HepG2 (cell line): ENCODE results near the gene KIAA1958. TPM values are rescaled to one million over a fixed set of nuclear protein-coding genes. Genes with fewer than 3 reads are reported as not detected.

ENCODE experiments used
- HOXA7 ChIP-seq: sonication (generic); formaldehyde crosslinking; IDR thresholded peaks from 2 replicates; pipeline ENCODE4 v1.8.1; 2022; ENCODE audit warnings: mild to moderate bottlenecking, missing genetic modification reagents, moderate library complexity
- KAT8 ChIP-seq: IDR thresholded peaks from 2 replicates; pipeline ENCODE4 v1.6.1; 2016; ENCODE audit warnings: missing genetic modification reagents, missing compliant biosample characterization
- LCORL ChIP-seq, 2 experiments: fragments of 450-650 bp in 1 of 2; sonication (generic) in 1 of 2; formaldehyde crosslinking in 1 of 2; IDR thresholded peaks; 2 replicates each; pipeline versions ENCODE4 v1.5.0 to v1.6.1; 2017 to 2020; ENCODE audit warnings: antibody characterized with exemption in 1 of 2, missing genetic modification reagents in 1 of 2
- MED13 ChIP-seq: sonication (generic); formaldehyde crosslinking; IDR thresholded peaks from 2 replicates; pipeline ENCODE4 v1.5.0; 2020; ENCODE audit warnings: missing genetic modification reagents
- SMYD3 ChIP-seq: sonication (generic); formaldehyde crosslinking; IDR thresholded peaks from 2 replicates; pipeline ENCODE4 v1.8.1; 2023; ENCODE audit warnings: mild to moderate bottlenecking, missing genetic modification reagents
- SOX6 ChIP-seq, 2 experiments: fragments of 450-650 bp in 1 of 2; sonication (generic) in 1 of 2; formaldehyde crosslinking in 1 of 2; IDR thresholded peaks; 2 replicates each; pipeline versions ENCODE4 v1.4.0 to v1.6.1; 2017 to 2020; ENCODE audit warnings: antibody characterized with exemption in 1 of 2, mild to moderate bottlenecking in 1 of 2, missing genetic modification reagents in 1 of 2
- ZNF329 ChIP-seq: sonication (generic); formaldehyde crosslinking; IDR thresholded peaks from 2 replicates; pipeline ENCODE4 v1.9.0; 2021; ENCODE audit warnings: low read depth, mild to moderate bottlenecking, missing genetic modification reagents
- ZNF788 ChIP-seq: sonication (generic); formaldehyde crosslinking; IDR thresholded peaks from 2 replicates; pipeline ENCODE4 v1.5.0; 2020; ENCODE audit warnings: mild to moderate bottlenecking, missing genetic modification reagents, borderline replicate concordance
- ZSCAN21 ChIP-seq: sonication (generic); formaldehyde crosslinking; IDR thresholded peaks from 2 replicates; pipeline ENCODE4 v1.8.0; 2022; ENCODE audit warnings: mild to moderate bottlenecking, missing genetic modification reagents, moderate library complexity, borderline replicate concordance
- ZSCAN31 ChIP-seq: sonication (generic); formaldehyde crosslinking; IDR thresholded peaks from 2 replicates; pipeline ENCODE4 v1.5.0; 2020; ENCODE audit warnings: low read depth, mild to moderate bottlenecking, missing genetic modification reagents
- polyA plus RNA-seq, 8 experiments: library from polyadenylated mRNA; depleted of rRNA in 3 of 8; stranded (reverse) in 7 of 8; unstranded in 1 of 8; fragments of >200 nt; fragmentation: Illumina TruSeq in 4 of 8; extraction: Trizol in 4 of 8; gene quantifications; 2 replicates each; pipeline versions ENCODE4 v1.2.1 to v1.2.3, GENCODE V29; 2011 to 2016; ENCODE audit warnings: low read depth in 4 of 8, missing spikeins in 1 of 8, mixed read lengths in 1 of 8; ENCODE audit not compliant: insufficient read depth in 1 of 8
- total RNA-seq, 5 experiments: library from RNA; depleted of rRNA; stranded (reverse); fragments of >200 nt; fragmentation: Illumina TruSeq; extraction: Trizol; gene quantifications; 2 replicates each; pipeline ENCODE4 v1.2.3, GENCODE V29; 2016; ENCODE audit warnings: low read depth in 1 of 5
- TF ChIP-seq, protein P1 (sequence below): IDR thresholded peaks from 2 replicates; pipeline ENCODE4 v1.6.1; 2018; ENCODE audit warnings: missing genetic modification reagents
- TF ChIP-seq, protein P2 (sequence below): sonication (generic); formaldehyde crosslinking; IDR thresholded peaks from 2 replicates; pipeline ENCODE4 v1.5.0; 2020; ENCODE audit warnings: missing genetic modification reagents
- TF ChIP-seq, protein P3 (sequence below): sonication (generic); formaldehyde crosslinking; IDR thresholded peaks from 2 replicates; pipeline ENCODE4 v1.8.1; 2023; ENCODE audit warnings: mild to moderate bottlenecking, missing genetic modification reagents
- TF ChIP-seq, protein P4 (sequence below): sonication (generic); formaldehyde crosslinking; IDR thresholded peaks from 2 replicates; pipeline ENCODE4 v1.5.0; 2020; ENCODE audit warnings: mild to moderate bottlenecking, missing genetic modification reagents, borderline replicate concordance

The KIAA1958 gene
- total and polyA plus RNA-seq, 2 of the 13 experiments (the other 11 are each of a cell fraction or from before 2014, with no cell fraction given): 8.5 to 10.3 TPM

GRCh38 chr9:112496074-112496722 is 9.6 kb downstream of the KIAA1958 start (continued):
- TF ChIP-seq ZNF788 (CRISPR knock-in tag) (no peak), KAT8 (CRISPR knock-in tag) (0 out of 2 replicates have a peak, but pooled peaks have one; percentile 56), LCORL (IDR thresholded peaks at IDR 0.05) (no peak), LCORL (CRISPR knock-in tag; IDR thresholded peaks at IDR 0.05) (0 out of 2 replicates have a peak, but pooled peaks have one; percentile 12), SOX6 (IDR thresholded peaks at IDR 0.05) (no peak), SOX6 (CRISPR knock-in tag; IDR thresholded peaks at IDR 0.05) (peak; percentile 85), ZSCAN21 (CRISPR knock-in tag) (no peak), ZNF329 (CRISPR knock-in tag) (no peak), HOXA7 (CRISPR knock-in tag) (no peak), MED13 (CRISPR knock-in tag) (no peak), ZSCAN31 (CRISPR knock-in tag) (peak; percentile 17; the same call in 1 of the 2 replicates), SMYD3 (CRISPR knock-in tag) (no peak)
- TF ChIP-seq, protein P1, sequence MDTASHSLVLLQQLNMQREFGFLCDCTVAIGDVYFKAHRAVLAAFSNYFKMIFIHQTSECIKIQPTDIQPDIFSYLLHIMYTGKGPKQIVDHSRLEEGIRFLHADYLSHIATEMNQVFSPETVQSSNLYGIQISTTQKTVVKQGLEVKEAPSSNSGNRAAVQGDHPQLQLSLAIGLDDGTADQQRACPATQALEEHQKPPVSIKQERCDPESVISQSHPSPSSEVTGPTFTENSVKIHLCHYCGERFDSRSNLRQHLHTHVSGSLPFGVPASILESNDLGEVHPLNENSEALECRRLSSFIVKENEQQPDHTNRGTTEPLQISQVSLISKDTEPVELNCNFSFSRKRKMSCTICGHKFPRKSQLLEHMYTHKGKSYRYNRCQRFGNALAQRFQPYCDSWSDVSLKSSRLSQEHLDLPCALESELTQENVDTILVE (CRISPR knock-in tag): peak; percentile 74; the same call in 1 of the 2 replicates
- TF ChIP-seq, protein P2, sequence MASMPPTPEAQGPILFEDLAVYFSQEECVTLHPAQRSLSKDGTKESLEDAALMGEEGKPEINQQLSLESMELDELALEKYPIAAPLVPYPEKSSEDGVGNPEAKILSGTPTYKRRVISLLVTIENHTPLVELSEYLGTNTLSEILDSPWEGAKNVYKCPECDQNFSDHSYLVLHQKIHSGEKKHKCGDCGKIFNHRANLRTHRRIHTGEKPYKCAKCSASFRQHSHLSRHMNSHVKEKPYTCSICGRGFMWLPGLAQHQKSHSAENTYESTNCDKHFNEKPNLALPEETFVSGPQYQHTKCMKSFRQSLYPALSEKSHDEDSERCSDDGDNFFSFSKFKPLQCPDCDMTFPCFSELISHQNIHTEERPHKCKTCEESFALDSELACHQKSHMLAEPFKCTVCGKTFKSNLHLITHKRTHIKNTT (CRISPR knock-in tag): no peak
- TF ChIP-seq, protein P3, sequence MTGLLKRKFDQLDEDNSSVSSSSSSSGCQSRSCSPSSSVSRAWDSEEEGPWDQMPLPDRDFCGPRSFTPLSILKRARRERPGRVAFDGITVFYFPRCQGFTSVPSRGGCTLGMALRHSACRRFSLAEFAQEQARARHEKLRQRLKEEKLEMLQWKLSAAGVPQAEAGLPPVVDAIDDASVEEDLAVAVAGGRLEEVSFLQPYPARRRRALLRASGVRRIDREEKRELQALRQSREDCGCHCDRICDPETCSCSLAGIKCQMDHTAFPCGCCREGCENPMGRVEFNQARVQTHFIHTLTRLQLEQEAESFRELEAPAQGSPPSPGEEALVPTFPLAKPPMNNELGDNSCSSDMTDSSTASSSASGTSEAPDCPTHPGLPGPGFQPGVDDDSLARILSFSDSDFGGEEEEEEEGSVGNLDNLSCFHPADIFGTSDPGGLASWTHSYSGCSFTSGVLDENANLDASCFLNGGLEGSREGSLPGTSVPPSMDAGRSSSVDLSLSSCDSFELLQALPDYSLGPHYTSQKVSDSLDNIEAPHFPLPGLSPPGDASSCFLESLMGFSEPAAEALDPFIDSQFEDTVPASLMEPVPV (CRISPR knock-in tag): no peak
- TF ChIP-seq, protein P4, sequence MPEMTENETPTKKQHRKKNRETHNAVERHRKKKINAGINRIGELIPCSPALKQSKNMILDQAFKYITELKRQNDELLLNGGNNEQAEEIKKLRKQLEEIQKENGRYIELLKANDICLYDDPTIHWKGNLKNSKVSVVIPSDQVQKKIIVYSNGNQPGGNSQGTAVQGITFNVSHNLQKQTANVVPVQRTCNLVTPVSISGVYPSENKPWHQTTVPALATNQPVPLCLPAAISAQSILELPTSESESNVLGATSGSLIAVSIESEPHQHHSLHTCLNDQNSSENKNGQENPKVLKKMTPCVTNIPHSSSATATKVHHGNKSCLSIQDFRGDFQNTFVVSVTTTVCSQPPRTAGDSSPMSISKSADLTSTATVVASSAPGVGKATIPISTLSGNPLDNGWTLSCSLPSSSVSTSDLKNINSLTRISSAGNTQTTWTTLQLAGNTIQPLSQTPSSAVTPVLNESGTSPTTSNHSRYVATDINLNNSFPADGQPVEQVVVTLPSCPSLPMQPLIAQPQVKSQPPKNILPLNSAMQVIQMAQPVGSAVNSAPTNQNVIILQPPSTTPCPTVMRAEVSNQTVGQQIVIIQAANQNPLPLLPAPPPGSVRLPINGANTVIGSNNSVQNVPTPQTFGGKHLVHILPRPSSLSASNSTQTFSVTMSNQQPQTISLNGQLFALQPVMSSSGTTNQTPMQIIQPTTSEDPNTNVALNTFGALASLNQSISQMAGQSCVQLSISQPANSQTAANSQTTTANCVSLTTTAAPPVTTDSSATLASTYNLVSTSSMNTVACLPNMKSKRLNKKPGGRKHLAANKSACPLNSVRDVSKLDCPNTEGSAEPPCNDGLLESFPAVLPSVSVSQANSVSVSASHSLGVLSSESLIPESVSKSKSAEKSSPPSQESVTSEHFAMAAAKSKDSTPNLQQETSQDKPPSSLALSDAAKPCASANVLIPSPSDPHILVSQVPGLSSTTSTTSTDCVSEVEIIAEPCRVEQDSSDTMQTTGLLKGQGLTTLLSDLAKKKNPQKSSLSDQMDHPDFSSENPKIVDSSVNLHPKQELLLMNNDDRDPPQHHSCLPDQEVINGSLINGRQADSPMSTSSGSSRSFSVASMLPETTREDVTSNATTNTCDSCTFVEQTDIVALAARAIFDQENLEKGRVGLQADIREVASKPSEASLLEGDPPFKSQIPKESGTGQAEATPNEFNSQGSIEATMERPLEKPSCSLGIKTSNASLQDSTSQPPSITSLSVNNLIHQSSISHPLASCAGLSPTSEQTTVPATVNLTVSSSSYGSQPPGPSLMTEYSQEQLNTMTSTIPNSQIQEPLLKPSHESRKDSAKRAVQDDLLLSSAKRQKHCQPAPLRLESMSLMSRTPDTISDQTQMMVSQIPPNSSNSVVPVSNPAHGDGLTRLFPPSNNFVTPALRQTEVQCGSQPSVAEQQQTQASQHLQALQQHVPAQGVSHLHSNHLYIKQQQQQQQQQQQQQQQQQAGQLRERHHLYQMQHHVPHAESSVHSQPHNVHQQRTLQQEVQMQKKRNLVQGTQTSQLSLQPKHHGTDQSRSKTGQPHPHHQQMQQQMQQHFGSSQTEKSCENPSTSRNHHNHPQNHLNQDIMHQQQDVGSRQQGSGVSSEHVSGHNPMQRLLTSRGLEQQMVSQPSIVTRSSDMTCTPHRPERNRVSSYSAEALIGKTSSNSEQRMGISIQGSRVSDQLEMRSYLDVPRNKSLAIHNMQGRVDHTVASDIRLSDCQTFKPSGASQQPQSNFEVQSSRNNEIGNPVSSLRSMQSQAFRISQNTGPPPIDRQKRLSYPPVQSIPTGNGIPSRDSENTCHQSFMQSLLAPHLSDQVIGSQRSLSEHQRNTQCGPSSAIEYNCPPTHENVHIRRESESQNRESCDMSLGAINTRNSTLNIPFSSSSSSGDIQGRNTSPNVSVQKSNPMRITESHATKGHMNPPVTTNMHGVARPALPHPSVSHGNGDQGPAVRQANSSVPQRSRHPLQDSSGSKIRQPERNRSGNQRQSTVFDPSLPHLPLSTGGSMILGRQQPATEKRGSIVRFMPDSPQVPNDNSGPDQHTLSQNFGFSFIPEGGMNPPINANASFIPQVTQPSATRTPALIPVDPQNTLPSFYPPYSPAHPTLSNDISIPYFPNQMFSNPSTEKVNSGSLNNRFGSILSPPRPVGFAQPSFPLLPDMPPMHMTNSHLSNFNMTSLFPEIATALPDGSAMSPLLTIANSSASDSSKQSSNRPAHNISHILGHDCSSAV (CRISPR knock-in tag): no peak
